NCI-H2171 (cell line): ENCODE measurements around the gene PLPP3.

Experiments
- DNase-seq: peaks from one replicate; lab custom pipeline; 2025; lab: John Stamatoyannopoulos, UW

Gene PLPP3

GRCh38 chr1:56520016-56520601, 59.3 kb downstream of the PLPP3 start:
- DNase-seq, result no peak

- no peak for DNase-seq
Measured at GRCh38 chr1:56517404-56518130, 61.8 kb downstream of the PLPP3 start.

GRCh38 chr1:56516539-56517252, 62.7 kb downstream of the PLPP3 start:
- no peak for DNase-seq

GRCh38 chr1:56515898-56516538, 63.3 kb downstream of the PLPP3 start:
- DNase-seq, result no peak

- no peak for DNase-seq
Measured at GRCh38 chr1:56512724-56513494, 66.5 kb downstream of the PLPP3 start.

- no peak for DNase-seq
Measured at GRCh38 chr1:56511766-56512165, 67.6 kb downstream of the PLPP3 start.

GRCh38 chr1:56511364-56511763, 68.0 kb downstream of the PLPP3 start:
- DNase-seq, result no peak

- DNase-seq, result no peak
Measured at GRCh38 chr1:56510642-56511021, 68.7 kb downstream of the PLPP3 start.

- no peak for DNase-seq
Measured at GRCh38 chr1:56509713-56510641, 69.4 kb downstream of the PLPP3 start.

- DNase-seq, result no peak
Measured at GRCh38 chr1:56508523-56508983, 70.8 kb downstream of the PLPP3 start.

- DNase-seq, result no peak
Measured at GRCh38 chr1:56507925-56508522, 71.3 kb downstream of the PLPP3 start.

- DNase-seq, result no peak
Measured at GRCh38 chr1:56506951-56507491, 72.3 kb downstream of the PLPP3 start.

GRCh38 chr1:56505792-56506743, 73.3 kb downstream of the PLPP3 start:
- no peak for DNase-seq

GRCh38 chr1:56502700-56503245, 76.6 kb downstream of the PLPP3 start:
- DNase-seq, result no peak

GRCh38 chr1:56501888-56502287, 77.5 kb downstream of the PLPP3 start:
- DNase-seq, result no peak

GRCh38 chr1:56501426-56501825, 77.9 kb downstream of the PLPP3 start:
- no peak for DNase-seq

- no peak for DNase-seq
Measured at GRCh38 chr1:56496821-56497772, 82.3 kb downstream of the PLPP3 start.
